ENCODE measurements around the gene UVRAG. TPM values are rescaled to one million over a fixed set of nuclear protein-coding genes. Genes with fewer than 3 reads are reported as not detected.

UVRAG gene
- total RNA-seq, 1 donor from 2014 or later: 45.2 TPM

DNA sequence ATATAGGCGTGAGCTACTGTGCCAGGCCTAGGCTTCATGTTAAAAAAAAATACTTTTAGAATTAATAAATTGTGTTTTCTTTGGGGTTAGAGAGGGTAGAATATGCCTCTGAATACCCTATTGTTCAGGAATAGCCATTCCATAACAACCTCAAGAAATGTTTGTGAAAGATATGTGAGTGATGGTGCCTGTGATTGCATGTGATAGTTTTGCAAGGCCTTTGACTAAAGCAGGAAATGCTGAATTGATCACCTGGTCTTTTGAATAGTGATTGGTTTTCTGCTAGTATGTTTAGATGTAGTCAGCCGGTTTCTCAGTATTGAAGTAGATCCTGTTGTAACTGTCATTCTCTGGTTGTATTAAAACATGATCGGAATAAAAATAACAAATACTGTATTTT, 73.4 kb downstream of the UVRAG start:
- TF ChIP-seq, protein P1, sequence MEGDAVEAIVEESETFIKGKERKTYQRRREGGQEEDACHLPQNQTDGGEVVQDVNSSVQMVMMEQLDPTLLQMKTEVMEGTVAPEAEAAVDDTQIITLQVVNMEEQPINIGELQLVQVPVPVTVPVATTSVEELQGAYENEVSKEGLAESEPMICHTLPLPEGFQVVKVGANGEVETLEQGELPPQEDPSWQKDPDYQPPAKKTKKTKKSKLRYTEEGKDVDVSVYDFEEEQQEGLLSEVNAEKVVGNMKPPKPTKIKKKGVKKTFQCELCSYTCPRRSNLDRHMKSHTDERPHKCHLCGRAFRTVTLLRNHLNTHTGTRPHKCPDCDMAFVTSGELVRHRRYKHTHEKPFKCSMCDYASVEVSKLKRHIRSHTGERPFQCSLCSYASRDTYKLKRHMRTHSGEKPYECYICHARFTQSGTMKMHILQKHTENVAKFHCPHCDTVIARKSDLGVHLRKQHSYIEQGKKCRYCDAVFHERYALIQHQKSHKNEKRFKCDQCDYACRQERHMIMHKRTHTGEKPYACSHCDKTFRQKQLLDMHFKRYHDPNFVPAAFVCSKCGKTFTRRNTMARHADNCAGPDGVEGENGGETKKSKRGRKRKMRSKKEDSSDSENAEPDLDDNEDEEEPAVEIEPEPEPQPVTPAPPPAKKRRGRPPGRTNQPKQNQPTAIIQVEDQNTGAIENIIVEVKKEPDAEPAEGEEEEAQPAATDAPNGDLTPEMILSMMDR (IDR thresholded peaks at IDR 0.05): no peak
- no peak overlapping the region for H3K4me3 ChIP-seq
- H3K27me3 ChIP-seq: no peaks in the 10 kb centered on the region
- no peaks in the 10 kb centered on the region for H3K9me3 ChIP-seq
- peaks cover 3 to 12% of the 10 kb centered on the region in 2 donors for H3K36me3 ChIP-seq
- no peaks in the 10 kb centered on the region for H3K4me1 ChIP-seq
- intact Hi-C loops (cut with DNase I): no loop called here
- H3K27ac ChIP-seq: no peak overlapping the region
- DNase-seq (ENCODE audit: low spot score in 2 of 2): no peak

DNA sequence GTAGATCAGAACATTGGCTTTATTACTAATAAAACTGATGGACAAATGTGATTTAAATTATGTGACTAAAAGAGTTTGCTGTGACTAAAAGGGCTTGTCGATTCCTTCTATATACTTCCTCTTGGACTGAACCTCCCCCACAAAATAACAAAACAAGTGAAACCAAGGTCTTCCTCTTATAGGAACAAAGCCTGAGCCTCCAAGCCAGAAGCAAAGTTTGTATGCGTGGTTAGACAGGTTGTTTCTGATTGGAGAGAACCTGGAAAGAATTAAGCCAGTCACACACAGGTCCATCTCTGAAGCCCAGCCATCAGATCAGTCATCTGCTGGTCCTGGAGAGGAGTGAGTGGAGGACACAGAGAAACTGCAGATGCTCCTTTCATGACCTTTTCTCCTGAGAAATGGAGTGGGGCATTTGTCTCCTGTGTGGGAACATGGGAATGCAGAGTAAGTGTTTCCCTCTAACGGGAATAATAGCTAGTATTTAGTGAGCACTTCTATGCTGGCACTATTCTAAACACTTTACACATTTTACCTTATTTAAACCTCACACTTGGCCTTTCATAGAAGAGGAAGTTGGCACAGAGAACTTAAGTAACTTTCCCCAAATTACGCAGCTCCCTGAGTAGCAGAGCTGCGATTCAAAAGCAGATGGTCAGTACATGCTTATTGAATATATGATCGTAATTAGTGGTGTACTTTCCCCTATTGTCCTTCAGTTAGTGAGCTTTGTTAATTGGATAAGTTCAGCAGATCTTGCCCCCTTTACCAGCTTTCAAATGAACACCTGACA, 77.1 kb downstream of the UVRAG start:
- no peaks in the 10 kb centered on the region for H3K9me3 ChIP-seq
- TF ChIP-seq, protein P1 (IDR thresholded peaks at IDR 0.05): no peak
- DNase-seq (ENCODE audit: low spot score in 2 of 2): no peak
- H3K27me3 ChIP-seq: no peaks in the 10 kb centered on the region
- peaks cover 0 to 2% of the 10 kb centered on the region in 2 donors for H3K4me1 ChIP-seq
- peaks cover 3 to 12% of the 10 kb centered on the region in 2 donors for H3K36me3 ChIP-seq
- no peak overlapping the region for H3K27ac ChIP-seq
- intact Hi-C loops (cut with DNase I): no loop called here
- H3K4me3 ChIP-seq: no peak overlapping the region

DNA sequence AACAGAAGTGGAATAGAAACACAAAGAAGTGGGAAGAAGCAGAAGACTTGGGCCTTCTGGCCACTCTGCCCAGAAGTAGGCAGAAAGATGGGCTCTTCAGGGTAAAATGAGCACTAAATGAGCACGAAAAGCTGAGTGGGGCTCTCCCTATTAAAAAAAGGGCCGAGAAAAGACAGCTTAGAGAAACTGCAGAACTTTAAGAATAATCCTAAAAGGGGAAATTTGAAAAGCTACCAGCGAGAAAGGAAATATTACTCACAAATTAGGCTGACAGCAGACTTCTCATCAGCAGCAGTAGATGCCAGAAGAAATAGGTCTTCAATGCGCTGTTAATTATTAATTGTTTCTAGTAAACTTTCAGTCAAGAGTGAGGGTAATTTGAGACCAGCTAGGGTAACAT, 78.2 kb downstream of the UVRAG start:
- TF ChIP-seq, protein P1 (IDR thresholded peaks at IDR 0.05): no peak
- Histone ChIP-seq H3K27me3 (no peaks in the 10 kb centered on the region), H3K4me1 (peaks cover 0 to 2% of the 10 kb centered on the region in 2 donors), H3K27ac (no peak overlapping the region), H3K36me3 (peaks cover 3 to 12% of the 10 kb centered on the region in 2 donors), H3K4me3 (no peak overlapping the region), H3K9me3 (no peaks in the 10 kb centered on the region)
- intact Hi-C loops (cut with DNase I): no loop called here
- no peak for DNase-seq (ENCODE audit: low spot score in 2 of 2)

DNA sequence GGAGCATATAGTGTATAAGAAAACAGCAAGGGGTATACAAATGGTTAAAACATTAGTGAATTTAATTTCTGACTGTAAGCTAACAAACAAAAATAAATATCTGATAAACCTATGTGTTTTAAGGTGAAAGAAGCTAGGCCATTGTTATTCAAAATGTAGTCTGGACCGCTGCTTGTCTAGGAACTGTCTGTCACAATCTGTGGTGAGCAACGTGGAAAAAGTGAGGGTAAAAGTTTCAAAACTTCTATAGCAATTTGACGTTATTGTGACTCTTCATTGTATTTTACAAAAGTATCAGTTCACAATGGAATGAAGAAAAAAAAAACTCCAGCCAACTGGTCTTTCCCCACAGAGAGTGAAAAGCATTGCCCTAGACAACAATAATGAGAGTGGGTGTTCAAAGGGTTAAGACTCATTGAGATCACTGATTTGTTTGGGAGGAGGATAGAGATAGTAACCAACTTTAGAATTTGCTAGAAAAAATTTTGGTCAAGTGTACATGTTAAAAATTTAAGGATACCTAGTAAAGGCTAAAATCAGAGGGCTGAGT, 79.1 kb downstream of the UVRAG start:
- no peak overlapping the region for H3K4me3 ChIP-seq
- peaks cover 3 to 12% of the 10 kb centered on the region in 2 donors for H3K36me3 ChIP-seq
- intact Hi-C loops (cut with DNase I): no loop called here
- H3K27ac ChIP-seq: no peak overlapping the region
- TF ChIP-seq, protein P1 (IDR thresholded peaks at IDR 0.05): no peak
- peaks cover 0 to 2% of the 10 kb centered on the region in 2 donors for H3K4me1 ChIP-seq
- DNase-seq (ENCODE audit: low spot score in 2 of 2): no peak
- H3K27me3 ChIP-seq: no peaks in the 10 kb centered on the region
- no peaks in the 10 kb centered on the region for H3K9me3 ChIP-seq

DNA sequence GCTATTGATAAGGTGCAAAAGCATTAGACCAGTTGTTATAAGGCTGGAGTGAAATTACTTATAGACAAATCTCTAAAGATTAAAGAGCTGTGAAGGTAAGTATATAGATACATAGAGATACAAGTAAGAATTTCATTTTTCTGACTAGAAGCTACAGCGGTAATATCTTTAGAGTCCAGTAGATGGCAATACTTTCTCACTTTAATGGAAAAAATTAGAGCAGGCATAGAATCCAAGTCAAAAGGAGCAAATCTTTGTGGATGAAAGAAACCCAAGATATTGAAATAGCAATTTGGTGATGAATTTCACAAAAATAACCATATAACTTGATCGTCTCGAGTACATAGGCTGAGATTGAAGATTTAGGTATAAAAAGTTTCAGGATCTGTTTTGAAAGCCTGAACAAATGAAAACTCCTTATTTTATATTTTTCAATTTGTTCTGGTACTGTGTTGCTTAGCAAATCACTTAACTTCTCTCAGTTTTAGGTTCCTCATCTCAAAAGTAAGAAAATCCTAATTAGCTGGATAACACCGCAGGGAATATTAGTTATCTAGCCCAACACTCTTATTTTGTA, 81.9 kb downstream of the UVRAG start:
- TF ChIP-seq, protein P1 (IDR thresholded peaks at IDR 0.05): peak; percentile 67 to 74 (median 68)
- H3K4me1 ChIP-seq: peaks cover 0 to 5% of the 10 kb centered on the region in 2 donors
- intact Hi-C loops (cut with DNase I): loop anchor here (1.0 to 2.0 kb wide), 2 partner anchors 255 to 422 kb away; no protein-coding TSS in a partner anchor
- no peaks in the 10 kb centered on the region for H3K27me3 ChIP-seq
- no peak for DNase-seq (ENCODE audit: low spot score in 2 of 2)
- no peak overlapping the region for H3K27ac ChIP-seq
- H3K4me3 ChIP-seq: no peak overlapping the region
- no peaks in the 10 kb centered on the region for H3K9me3 ChIP-seq
- peaks cover 3 to 6% of the 10 kb centered on the region in 2 donors for H3K36me3 ChIP-seq

All from ascending aorta (tissue), 2 donors.